C4-2B (cell line): ENCODE data around the gene TMEM178B.

Experiments
- ZFX ChIP-seq: fragments of 450-650 bp; IDR thresholded peaks from 2 replicates; pipeline ENCODE4 v1.6.1; 2017
- TF ChIP-seq, protein P1 (sequence below): fragments of 450-650 bp; conservative IDR thresholded peaks from 2 replicates; pipeline ENCODE4 v1.5.1; 2017; ENCODE audit warnings: mild to moderate bottlenecking

DNA sequence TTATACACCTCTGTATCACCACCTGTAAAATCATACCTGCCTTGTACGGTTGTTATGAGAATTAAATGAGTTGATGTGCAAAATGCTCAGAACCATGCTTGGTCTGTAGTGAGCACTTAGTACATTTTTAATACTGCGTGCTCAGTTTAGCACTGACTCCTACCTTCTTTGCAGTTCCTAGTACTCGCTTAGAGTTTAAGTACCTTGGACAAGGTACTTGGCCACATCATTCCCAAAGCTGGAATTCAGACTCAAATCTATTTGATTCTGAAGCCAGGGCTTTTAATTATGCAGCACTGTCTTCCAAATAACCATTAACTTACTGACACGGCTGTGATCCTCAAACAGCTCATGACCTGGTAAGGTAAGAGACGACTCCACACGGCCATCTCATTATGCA, 377.4 kb downstream of the TMEM178B start:
- TF ChIP-seq, protein P1, sequence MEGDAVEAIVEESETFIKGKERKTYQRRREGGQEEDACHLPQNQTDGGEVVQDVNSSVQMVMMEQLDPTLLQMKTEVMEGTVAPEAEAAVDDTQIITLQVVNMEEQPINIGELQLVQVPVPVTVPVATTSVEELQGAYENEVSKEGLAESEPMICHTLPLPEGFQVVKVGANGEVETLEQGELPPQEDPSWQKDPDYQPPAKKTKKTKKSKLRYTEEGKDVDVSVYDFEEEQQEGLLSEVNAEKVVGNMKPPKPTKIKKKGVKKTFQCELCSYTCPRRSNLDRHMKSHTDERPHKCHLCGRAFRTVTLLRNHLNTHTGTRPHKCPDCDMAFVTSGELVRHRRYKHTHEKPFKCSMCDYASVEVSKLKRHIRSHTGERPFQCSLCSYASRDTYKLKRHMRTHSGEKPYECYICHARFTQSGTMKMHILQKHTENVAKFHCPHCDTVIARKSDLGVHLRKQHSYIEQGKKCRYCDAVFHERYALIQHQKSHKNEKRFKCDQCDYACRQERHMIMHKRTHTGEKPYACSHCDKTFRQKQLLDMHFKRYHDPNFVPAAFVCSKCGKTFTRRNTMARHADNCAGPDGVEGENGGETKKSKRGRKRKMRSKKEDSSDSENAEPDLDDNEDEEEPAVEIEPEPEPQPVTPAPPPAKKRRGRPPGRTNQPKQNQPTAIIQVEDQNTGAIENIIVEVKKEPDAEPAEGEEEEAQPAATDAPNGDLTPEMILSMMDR, result no peak
- TF ChIP-seq ZFX, result no peak
